Suprapubic skin (tissue), 4 donors: ENCODE measurements around the gene MRPL46. TPM values are rescaled to one million over a fixed set of nuclear protein-coding genes. Genes with fewer than 3 reads are reported as not detected.

ENCODE experiments used
- DNase-seq, 2 donors: peaks; one replicate each; pipeline ENCODE4 v3.0.0-alpha.2; 2019; ENCODE audit warnings: low spot score in 2 of 2
- H3K27ac ChIP-seq: fragments of 200-600 bp; sonication (generic); one replicate; pipeline ENCODE4 v1.5.1; 2019
- H3K27me3 ChIP-seq: fragments of 200-600 bp; sonication (generic); one replicate; pipeline ENCODE4 v1.5.1; 2019
- H3K36me3 ChIP-seq: fragments of 200-600 bp; sonication (generic); one replicate; pipeline ENCODE4 v1.5.1; 2019
- H3K4me1 ChIP-seq: fragments of 200-600 bp; sonication (generic); one replicate; pipeline ENCODE4 v1.5.1; 2019
- H3K4me3 ChIP-seq: fragments of 200-600 bp; sonication (generic); one replicate; pipeline ENCODE4 v1.5.1; 2019; ENCODE audit warnings: mild to moderate bottlenecking
- H3K9me3 ChIP-seq: fragments of 200-600 bp; sonication (generic); one replicate; pipeline ENCODE4 v1.5.1; 2019
- CTCF ChIP-seq, 2 donors: fragments of 200-600 bp in 1 of 2; fragments of 450-650 bp in 1 of 2; sonication (generic) in 1 of 2; IDR thresholded peaks; one replicate each; pipeline ENCODE4 v1.5.1; 2016 to 2019; ENCODE audit warnings: antibody characterized with exemption in 2 of 2, mild to moderate bottlenecking in 1 of 2, moderate library complexity in 1 of 2
- EP300 ChIP-seq: sonication (generic); formaldehyde crosslinking; IDR thresholded peaks from one replicate; pipeline ENCODE4 v1.6.1; 2017; ENCODE audit warnings: antibody characterized with exemption
- POLR2A ChIP-seq, 2 donors: fragments of 450-650 bp; IDR thresholded peaks; one replicate each; pipeline ENCODE4 v1.6.1; 2017; ENCODE audit warnings: antibody characterized with exemption in 2 of 2, mild to moderate bottlenecking in 2 of 2, moderate library complexity in 2 of 2
- POLR2AphosphoS5 ChIP-seq, 3 donors: sonication (generic); formaldehyde crosslinking; IDR thresholded peaks; one replicate each; pipeline ENCODE4 v1.6.1; 2017; ENCODE audit warnings: antibody characterized with exemption in 3 of 3
- WGBS: methylation state at CpG from one replicate; pipeline ENCODE4 v1.1.5; 2018; 5-methylcytosine and 5-hydroxymethylcytosine counted together
- total RNA-seq, 4 donors: library from RNA; depleted of rRNA; stranded (reverse); fragments of >200 nt; gene quantifications; one replicate each; pipeline ENCODE4 v1.1.0, GENCODE V29; 2016

Gene MRPL46
- total RNA-seq, 4 donors from 2014 or later: 12.1 to 19.4 (median 15.7) TPM

DNA sequence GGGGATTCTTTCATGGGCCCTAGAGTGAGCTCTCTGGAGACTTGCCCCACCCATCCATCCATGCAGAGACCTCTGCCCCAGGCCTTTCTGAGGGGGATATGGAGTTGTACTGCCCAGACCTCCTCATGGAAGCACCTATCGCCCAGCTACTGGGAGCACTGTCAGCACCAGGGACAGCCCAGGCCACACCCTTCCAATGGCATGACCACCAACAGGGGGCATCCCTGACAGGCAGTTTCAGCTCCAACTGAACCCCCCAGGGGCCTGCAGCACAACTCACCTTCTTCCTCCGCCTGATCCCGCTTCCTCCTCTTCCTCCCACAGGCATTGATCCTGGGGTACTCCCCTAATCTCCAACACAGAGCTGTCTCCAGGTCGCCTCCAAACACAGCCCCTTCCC is 22.1 kb upstream of the MRPL46 start:
- Histone ChIP-seq H3K4me1 (peaks cover 5% of the 10 kb centered on the region), H3K9me3 (no peaks in the 10 kb centered on the region), H3K4me3 (no peak overlapping the region), H3K27me3 (no peaks in the 10 kb centered on the region), H3K36me3 (peaks cover 6% of the 10 kb centered on the region), H3K27ac (no peak overlapping the region)
- no peak for DNase-seq
- WGBS: 78% methylated on average over 4 of the region's 4 CpGs
- no peak for TF ChIP-seq POLR2AphosphoS5 (IDR thresholded peaks at IDR 0.05)
- TF ChIP-seq CTCF (IDR thresholded peaks at IDR 0.05): no peak
- no peak for TF ChIP-seq POLR2A (IDR thresholded peaks at IDR 0.05)
- TF ChIP-seq EP300: no peak

DNA sequence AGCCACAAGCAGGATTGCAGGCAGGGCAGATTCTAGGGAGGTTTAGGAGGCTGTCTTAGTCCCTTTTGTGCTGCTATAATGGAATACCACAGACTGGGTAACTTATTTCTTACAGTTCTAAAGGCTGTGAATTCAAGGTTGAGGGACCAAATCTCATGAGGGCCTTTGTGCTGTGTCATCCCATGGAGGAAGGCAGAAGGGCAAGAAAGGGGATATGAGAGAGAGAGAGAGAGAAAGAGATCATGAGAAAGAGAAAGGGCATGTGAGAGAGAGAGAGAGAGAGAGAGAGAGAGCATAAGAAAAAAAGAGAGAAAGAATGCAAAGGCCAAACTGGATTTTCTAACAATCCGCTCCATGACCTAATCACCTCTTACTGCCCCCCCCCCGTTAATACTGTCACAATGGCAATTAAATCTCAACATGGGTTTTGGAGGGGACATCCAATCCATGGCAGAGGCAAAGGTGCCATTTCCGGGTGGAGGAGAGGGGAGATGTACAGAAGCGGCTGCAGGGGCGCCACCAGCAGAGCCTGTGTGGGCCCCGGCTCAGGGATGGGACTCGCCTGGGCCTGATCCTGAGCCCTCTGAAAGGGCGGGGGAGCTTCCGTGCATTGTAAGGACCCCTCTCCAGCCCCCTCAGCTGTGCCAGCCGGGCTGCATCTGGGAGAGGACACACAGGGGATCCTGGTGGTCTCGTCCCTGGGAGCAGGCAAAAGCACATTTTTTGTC is 20.8 kb upstream of the MRPL46 start:
- TF ChIP-seq POLR2A (IDR thresholded peaks at IDR 0.05) (no peak), EP300 (no peak), CTCF (IDR thresholded peaks at IDR 0.05) (no peak), POLR2AphosphoS5 (IDR thresholded peaks at IDR 0.05) (no peak)
- 58% methylated on average over 11 of the region's 11 CpGs for WGBS
- no peaks in the 10 kb centered on the region for H3K36me3 ChIP-seq
- no peaks in the 10 kb centered on the region for H3K27me3 ChIP-seq
- H3K27ac ChIP-seq: no peak overlapping the region
- H3K4me1 ChIP-seq: peaks cover 5% of the 10 kb centered on the region
- H3K4me3 ChIP-seq: no peak overlapping the region
- no peaks in the 10 kb centered on the region for H3K9me3 ChIP-seq
- no peak for DNase-seq

GRCh38 chr15:88487178-88487795 is 20.1 kb upstream of the MRPL46 start:
- no peak for DNase-seq

DNA sequence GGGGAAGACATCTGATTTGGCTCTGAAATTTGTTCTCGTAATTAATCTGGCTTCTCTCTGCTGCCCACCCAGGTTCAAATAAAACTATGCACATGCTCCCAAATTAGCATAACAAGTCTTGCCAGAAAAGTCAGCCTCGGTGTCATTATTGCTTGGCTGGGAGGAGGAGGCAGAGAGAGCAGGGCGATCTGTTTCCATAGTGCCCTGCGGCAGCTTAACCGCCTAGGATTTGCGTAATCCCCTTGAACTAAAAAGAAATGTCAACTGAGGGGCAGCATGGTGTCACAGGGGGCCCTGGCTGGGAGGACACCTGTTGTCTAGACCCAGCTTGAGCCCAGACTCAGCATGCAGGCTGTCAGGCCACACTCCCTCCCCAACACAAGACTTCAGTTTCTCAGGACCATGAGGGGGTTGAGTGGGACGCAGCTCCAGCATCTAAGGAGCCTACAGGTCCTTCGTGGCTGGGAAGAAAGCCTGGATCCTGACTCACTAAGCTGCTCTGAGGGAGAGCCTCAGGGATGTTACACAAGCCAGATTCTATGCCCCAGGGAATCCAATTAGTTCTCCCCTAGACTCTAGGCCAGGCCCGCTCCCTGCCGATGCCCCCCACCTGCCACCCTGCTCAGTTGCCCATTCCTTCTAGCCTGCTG is 17.6 kb upstream of the MRPL46 start:
- Histone ChIP-seq H3K4me3 (no peak overlapping the region), H3K27ac (no peak overlapping the region), H3K36me3 (peaks cover 4% of the 10 kb centered on the region), H3K27me3 (no peaks in the 10 kb centered on the region), H3K4me1 (peaks cover 5% of the 10 kb centered on the region), H3K9me3 (no peaks in the 10 kb centered on the region)
- WGBS: 32% methylated on average over 7 of the region's 10 CpGs
- no peak for DNase-seq
- TF ChIP-seq POLR2A (IDR thresholded peaks at IDR 0.05): no peak
- no peak for TF ChIP-seq POLR2AphosphoS5 (IDR thresholded peaks at IDR 0.05)
- no peak for TF ChIP-seq EP300
- no peak for TF ChIP-seq CTCF (IDR thresholded peaks at IDR 0.05)

More at GRCh38 chr15:88487178-88487795, 20.1 kb upstream of the MRPL46 start:
- H3K36me3 ChIP-seq: no peaks in the 10 kb centered on the region
- peaks cover 5% of the 10 kb centered on the region for H3K4me1 ChIP-seq
- H3K27me3 ChIP-seq: no peaks in the 10 kb centered on the region
- 85% methylated on average over 2 of the region's 2 CpGs for WGBS
- TF ChIP-seq EP300 (no peak), POLR2A (IDR thresholded peaks at IDR 0.05) (no peak), CTCF (IDR thresholded peaks at IDR 0.05) (no peak), POLR2AphosphoS5 (IDR thresholded peaks at IDR 0.05) (no peak)
- H3K9me3 ChIP-seq: no peaks in the 10 kb centered on the region
- H3K27ac ChIP-seq: no peak overlapping the region
- H3K4me3 ChIP-seq: no peak overlapping the region

- WGBS: 61% methylated on average over 1 of the region's 1 CpG
- H3K4me3 ChIP-seq: no peak overlapping the region
Measured at GRCh38 chr15:88482263-88482662, 15.1 kb upstream of the MRPL46 start.

More at GRCh38 chr15:88482263-88482662, 15.1 kb upstream of the MRPL46 start:
- H3K27ac ChIP-seq: no peak overlapping the region
- TF ChIP-seq POLR2AphosphoS5 (IDR thresholded peaks at IDR 0.05) (no peak), CTCF (IDR thresholded peaks at IDR 0.05) (no peak), POLR2A (IDR thresholded peaks at IDR 0.05) (no peak)
- H3K27me3 ChIP-seq: no peaks in the 10 kb centered on the region
- peaks cover 5% of the 10 kb centered on the region for H3K4me1 ChIP-seq
- peaks cover 11% of the 10 kb centered on the region for H3K36me3 ChIP-seq
- no peak for DNase-seq
- H3K9me3 ChIP-seq: no peaks in the 10 kb centered on the region
